ENCODE data around the gene SAPCD2.
A peak's percentile ranks its signal among the peaks of the same experiment; 100 is the strongest.

SAPCD2 gene

DNA sequence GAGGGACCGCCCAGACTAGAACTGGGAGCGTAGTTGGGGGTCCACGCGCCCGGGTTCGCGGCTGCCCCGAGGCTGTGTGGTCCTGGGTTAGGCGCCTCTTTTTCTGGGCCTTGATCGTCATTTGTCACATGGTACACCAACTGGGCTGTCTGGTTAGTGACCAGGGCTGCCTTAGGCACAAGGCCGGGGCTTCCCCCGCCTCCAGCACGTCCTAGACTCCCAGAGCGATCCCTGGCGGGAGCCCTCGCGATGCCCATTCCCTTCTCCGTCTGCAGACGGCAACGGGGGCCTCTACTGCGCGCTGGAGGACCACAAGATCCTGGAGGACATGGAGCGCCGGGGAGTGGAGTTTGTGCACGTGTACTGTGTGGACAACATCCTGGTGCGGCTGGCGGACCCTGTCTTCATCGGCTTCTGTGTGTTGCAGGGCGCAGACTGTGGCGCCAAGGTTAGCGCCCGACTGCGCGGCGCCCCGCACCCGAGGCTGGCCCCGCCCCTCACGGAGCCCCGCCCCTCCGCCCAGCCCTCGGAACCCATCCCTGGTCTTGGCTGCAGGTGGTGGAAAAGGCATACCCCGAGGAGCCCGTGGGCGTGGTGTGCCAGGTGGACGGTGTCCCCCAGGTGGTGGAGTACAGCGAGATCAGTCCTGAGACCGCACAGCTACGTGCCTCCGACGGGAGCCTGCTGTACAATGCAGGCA, 8.5 kb upstream of the SAPCD2 start:
- DNase-seq (ENCODE audit: extremely low spot score): no peak
- ChIA-PET POLR2A (no interaction called here), CTCF (no interaction called here)

DNA sequence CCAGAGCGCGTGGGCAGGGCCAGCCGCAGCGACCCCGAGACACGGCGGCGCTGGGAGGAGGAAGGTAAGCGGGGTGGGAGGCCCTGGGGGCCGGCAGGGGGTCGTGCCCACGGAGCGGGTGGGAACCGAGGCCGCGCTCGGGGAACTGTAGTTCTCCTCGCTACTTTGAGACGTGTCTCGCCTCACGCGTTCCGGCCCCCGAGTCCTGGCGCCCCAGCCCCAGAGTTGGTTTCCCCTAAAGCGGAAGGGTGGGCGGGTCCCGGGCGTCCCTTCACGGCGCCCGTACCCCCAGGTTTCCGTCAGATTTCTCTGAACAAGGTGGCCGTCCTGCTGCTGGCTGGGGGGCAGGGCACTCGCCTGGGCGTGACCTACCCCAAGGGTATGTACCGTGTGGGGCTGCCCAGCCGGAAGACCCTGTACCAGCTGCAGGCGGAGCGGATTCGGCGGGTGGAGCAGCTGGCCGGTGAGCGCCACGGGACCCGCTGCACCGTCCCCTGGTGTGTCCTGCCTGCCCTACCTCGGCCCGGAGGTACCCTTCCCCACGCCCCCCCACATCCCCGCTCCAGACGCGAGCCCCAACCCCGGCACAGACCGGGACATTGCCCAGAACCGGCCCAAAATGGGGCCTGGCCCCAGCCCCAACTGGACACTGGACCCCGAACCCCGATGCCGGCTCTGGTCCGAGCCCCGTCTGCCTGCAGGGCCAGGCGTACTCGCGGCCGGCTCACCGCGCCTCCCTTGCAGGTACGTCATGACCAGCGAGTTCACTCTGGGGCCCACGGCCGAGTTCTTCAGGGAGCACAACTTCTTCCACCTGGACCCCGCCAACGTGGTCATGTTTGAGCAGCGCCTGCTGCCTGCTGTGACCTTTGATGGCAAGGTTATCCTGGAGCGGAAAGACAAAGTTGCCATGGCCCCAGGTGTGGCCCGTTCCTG, 7.7 kb upstream of the SAPCD2 start:
- CTCF ChIA-PET: interaction anchor here (1.0 to 1.7 kb wide), 2 partner anchors 8 to 10 kb away, joined by 3 to 7 read pairs; no protein-coding TSS in a partner anchor
- TF ChIP-seq ELF4 (IDR thresholded peaks at IDR 0.05) (no peak), SUZ12 (IDR thresholded peaks at IDR 0.05) (no peak), NFRKB (IDR thresholded peaks at IDR 0.05) (no peak), ZNF384 (IDR thresholded peaks at IDR 0.05) (no peak), HDGF (IDR thresholded peaks at IDR 0.05; ENCODE audit: borderline replicate concordance) (no peak), LEF1 (IDR thresholded peaks at IDR 0.05; ENCODE audit: borderline replicate concordance) (no peak), TARDBP (IDR thresholded peaks at IDR 0.05) (no peak), L3MBTL2 (conservative IDR thresholded peaks at IDR 0.05) (no peak), FOXM1 (IDR thresholded peaks at IDR 0.05; ENCODE audit: borderline replicate concordance) (no peak), FOXA1 (IDR thresholded peaks at IDR 0.05) (no peak), ARNT (IDR thresholded peaks at IDR 0.05) (no peak), SP1 (IDR thresholded peaks at IDR 0.05) (no peak)
- TF ChIP-seq, protein P1, sequence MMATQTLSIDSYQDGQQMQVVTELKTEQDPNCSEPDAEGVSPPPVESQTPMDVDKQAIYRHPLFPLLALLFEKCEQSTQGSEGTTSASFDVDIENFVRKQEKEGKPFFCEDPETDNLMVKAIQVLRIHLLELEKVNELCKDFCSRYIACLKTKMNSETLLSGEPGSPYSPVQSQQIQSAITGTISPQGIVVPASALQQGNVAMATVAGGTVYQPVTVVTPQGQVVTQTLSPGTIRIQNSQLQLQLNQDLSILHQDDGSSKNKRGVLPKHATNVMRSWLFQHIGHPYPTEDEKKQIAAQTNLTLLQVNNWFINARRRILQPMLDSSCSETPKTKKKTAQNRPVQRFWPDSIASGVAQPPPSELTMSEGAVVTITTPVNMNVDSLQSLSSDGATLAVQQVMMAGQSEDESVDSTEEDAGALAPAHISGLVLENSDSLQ (IDR thresholded peaks at IDR 0.05): no peak
- DNase-seq (ENCODE audit: extremely low spot score): no peak
- POLR2A ChIA-PET: interaction anchor here (2.5 kb wide), 1 partner anchor 8 kb away, joined by 15 read pairs; the partner anchor contains the start of gene MAN1B1

More for the DNA sequence above, 8.5 kb upstream of the SAPCD2 start:
- TF ChIP-seq FOXK2 (IDR thresholded peaks at IDR 0.05) (no peak), SUZ12 (IDR thresholded peaks at IDR 0.05) (no peak), NFRKB (IDR thresholded peaks at IDR 0.05) (no peak), ELF4 (IDR thresholded peaks at IDR 0.05) (no peak), HDGF (IDR thresholded peaks at IDR 0.05; ENCODE audit: borderline replicate concordance) (no peak), L3MBTL2 (conservative IDR thresholded peaks at IDR 0.05) (no peak), TARDBP (IDR thresholded peaks at IDR 0.05) (no peak), CTBP1 (IDR thresholded peaks at IDR 0.05; ENCODE audit: borderline replicate concordance) (no peak), FOXM1 (IDR thresholded peaks at IDR 0.05; ENCODE audit: borderline replicate concordance) (no peak), ARNT (IDR thresholded peaks at IDR 0.05) (no peak), SP1 (IDR thresholded peaks at IDR 0.05) (no peak)
- TF ChIP-seq, protein P1 (IDR thresholded peaks at IDR 0.05): no peak

DNA sequence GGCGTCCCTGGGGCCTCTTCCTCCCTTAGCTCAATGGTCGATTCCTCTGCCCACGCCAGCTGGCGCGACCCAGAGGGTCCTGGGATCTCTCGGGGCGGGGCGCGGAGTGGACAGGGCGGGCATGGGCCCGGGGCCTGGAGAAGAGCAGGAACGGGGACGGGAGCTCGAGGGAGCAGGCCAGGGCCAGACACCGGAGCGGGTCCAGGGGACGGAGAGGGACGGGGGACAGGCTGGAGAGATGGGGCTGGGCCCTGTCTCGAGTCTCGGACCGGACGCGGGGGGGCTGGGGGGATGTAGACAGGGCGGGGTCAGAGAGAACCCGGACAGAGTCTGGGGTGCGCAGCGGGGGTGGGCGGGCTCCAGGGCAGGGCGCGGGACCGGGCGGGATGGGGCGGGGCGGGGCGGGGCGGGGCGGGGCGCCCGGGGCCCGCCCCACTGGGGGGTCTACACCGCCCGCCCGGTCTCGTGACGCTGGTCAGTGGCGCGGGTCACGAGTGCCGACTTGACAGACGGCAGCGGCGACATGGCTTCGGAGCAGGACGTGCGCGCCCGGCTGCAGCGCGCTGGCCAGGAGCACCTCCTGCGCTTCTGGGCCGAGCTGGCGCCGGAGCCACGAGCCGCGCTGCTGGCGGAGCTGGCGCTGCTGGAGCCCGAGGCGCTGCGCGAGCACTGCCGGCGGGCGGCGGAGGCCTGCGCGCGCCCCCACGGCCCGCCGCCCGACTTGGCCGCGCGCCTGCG, 6.8 kb upstream of the SAPCD2 start, which contains the start of gene UAP1L1:
UAP1L1 (plus strand) TSS at position 508 of the 738 bp plus-strand sequence; CDS start at position 524, 16 bp downstream.
- ChIA-PET CTCF (interaction anchor here (1.0 to 1.7 kb wide), 4 partner anchors 9 to 31 kb away, joined by 3 to 7 read pairs (median 6); partner anchors contain the start of gene NPDC1), POLR2A (interaction anchor here (2.5 kb wide), 1 partner anchor 9 kb away, joined by 15 read pairs; the partner anchor contains the start of gene MAN1B1)
- no peak for TF ChIP-seq L3MBTL2 (conservative IDR thresholded peaks at IDR 0.05)
- no peak for TF ChIP-seq HDGF (IDR thresholded peaks at IDR 0.05; ENCODE audit: borderline replicate concordance)
- TF ChIP-seq LEF1 (IDR thresholded peaks at IDR 0.05; ENCODE audit: borderline replicate concordance): no peak
- TF ChIP-seq, protein P1 (IDR thresholded peaks at IDR 0.05): no peak
- no peak for TF ChIP-seq CTBP1 (IDR thresholded peaks at IDR 0.05; ENCODE audit: borderline replicate concordance)
- TF ChIP-seq ELF4 (IDR thresholded peaks at IDR 0.05): no peak
- peak; percentile 29; the same call in 1 of the 2 replicates for TF ChIP-seq FOXM1 (IDR thresholded peaks at IDR 0.05; ENCODE audit: borderline replicate concordance)
- no peak for TF ChIP-seq ARNT (IDR thresholded peaks at IDR 0.05)
- DNase-seq (ENCODE audit: extremely low spot score): peak; percentile 64

GRCh38 chr9:137076636-137077009, 6.3 kb upstream of the SAPCD2 start:
- TF ChIP-seq ELF4 (IDR thresholded peaks at IDR 0.05): no peak
- no peak for TF ChIP-seq LEF1 (IDR thresholded peaks at IDR 0.05; ENCODE audit: borderline replicate concordance)
- TF ChIP-seq ZNF384 (IDR thresholded peaks at IDR 0.05): no peak
- TF ChIP-seq TARDBP (IDR thresholded peaks at IDR 0.05): no peak
- TF ChIP-seq, protein P1 (IDR thresholded peaks at IDR 0.05): no peak
- no peak for TF ChIP-seq ARNT (IDR thresholded peaks at IDR 0.05)
- TF ChIP-seq HDGF (IDR thresholded peaks at IDR 0.05; ENCODE audit: borderline replicate concordance): no peak
- TF ChIP-seq SUZ12 (IDR thresholded peaks at IDR 0.05): no peak
- no peak for TF ChIP-seq NFRKB (IDR thresholded peaks at IDR 0.05)
- no peak for TF ChIP-seq FOXA1 (IDR thresholded peaks at IDR 0.05)
- TF ChIP-seq CTBP1 (IDR thresholded peaks at IDR 0.05; ENCODE audit: borderline replicate concordance): no peak
- TF ChIP-seq BHLHE40 (IDR thresholded peaks at IDR 0.05; ENCODE audit: borderline replicate concordance): no peak
- TF ChIP-seq FOXK2 (IDR thresholded peaks at IDR 0.05): no peak
- no peak for TF ChIP-seq L3MBTL2 (conservative IDR thresholded peaks at IDR 0.05)
- TF ChIP-seq SP1 (IDR thresholded peaks at IDR 0.05): no peak
- TF ChIP-seq FOXM1 (IDR thresholded peaks at IDR 0.05; ENCODE audit: borderline replicate concordance): no peak
- CTCF ChIA-PET: interaction anchor here (1.0 to 1.7 kb wide), 3 partner anchors 9 to 30 kb away, joined by 5 to 7 read pairs (median 6); partner anchors contain the start of gene NPDC1
- DNase-seq (ENCODE audit: extremely low spot score): no peak
- POLR2A ChIA-PET: interaction anchor here (2.5 kb wide), 1 partner anchor 10 kb away, joined by 15 read pairs; the partner anchor contains the start of gene MAN1B1
